K562 (cell line): Measurements from ENCODE around the gene STEAP3. TPM values are rescaled to one million over a fixed set of nuclear protein-coding genes. Genes with fewer than 3 reads are reported as not detected.

ENCODE experiments used
- ATAC-seq: fragments of 200-7000 bp; cut with Tn5 transposase; 3 replicates; pipeline ENCODE4 v1.9.1; 2020; ENCODE audit warnings: moderate library complexity
- BruUV-seq: library from RNA; stranded (reverse); fragments of 400-500 nt; replicated peaks from 2 replicates; lab custom pipeline; 2021; lab: Mats Ljungman, UMichigan
- CTCF ChIA-PET: fragments of 300-600 bp; formaldehyde crosslinking; extraction: SDS; loops from one replicate; lab custom pipeline; 2021; ENCODE audit warnings: low intra/inter-chr PET ratio; lab: Yijun Ruan, JAX
- POLR2A ChIA-PET: fragments of 300-600, 350-650 bp; sonication (Branson Sonifier 250); formaldehyde crosslinking; extraction: SDS; loops from one replicate; lab custom pipeline; 2021; ENCODE audit warnings: antibody characterized with exemption, inconsistent platforms; lab: Yijun Ruan, JAX
- DNase-seq, 4 experiments: peaks; one replicate each; pipeline versions ENCODE4 v3.0.0 to v3.0.0-alpha.2; 2011 to 2018; ENCODE audit warnings: low spot score in 3 of 4, mixed read lengths in 3 of 4; ENCODE audit errors: extremely low read depth in 1 of 4
- FAIRE-seq: peaks from 2 replicates; lab custom pipeline; 2011; peaks lifted over from hg19 to GRCh38; lab: Jason Lieb, UNC
- H2AFZ ChIP-seq: 2 replicates; pipeline ENCODE4 v1.6.0; 2011; ENCODE audit warnings: low read depth, low read length, control low read depth, inconsistent platforms
- H3K27ac ChIP-seq: fragments of 200-600 bp; 3 replicates; pipeline ENCODE4 v1.8.0; 2011; ENCODE audit warnings: low read depth, mild to moderate bottlenecking, control low read depth, inconsistent platforms, low read length, moderate library complexity, mixed read lengths; ENCODE audit errors: extremely low read depth
- H3K27me3 ChIP-seq, 2 experiments: fragments of 300-600 bp in 1 of 2; 2 replicates in 1 of 2; 3 replicates in 1 of 2; pipeline versions ENCODE4 v1.6.0 to v1.8.0; 2011; ENCODE audit warnings: inconsistent platforms in 2 of 2, low read length in 2 of 2, mild to moderate bottlenecking in 1 of 2, mixed read lengths in 1 of 2, moderate library complexity in 1 of 2; ENCODE audit not compliant: control insufficient read depth in 2 of 2, insufficient read depth in 2 of 2
- H3K36me3 ChIP-seq: fragments of 300-600 bp; 3 replicates; pipeline ENCODE4 v1.8.0; 2011; ENCODE audit warnings: mild to moderate bottlenecking, low read length, inconsistent platforms; ENCODE audit not compliant: control insufficient read depth, insufficient read depth
- H3K4me1 ChIP-seq, 2 experiments: fragments of 200-600 bp in 1 of 2; replicated peaks in 1 of 2; 2 replicates in 1 of 2; 3 replicates in 1 of 2; pipeline versions ENCODE4 v1.5.1 to v1.8.0; 2011; ENCODE audit warnings: inconsistent platforms in 2 of 2, low read length in 2 of 2, mild to moderate bottlenecking in 1 of 2, mixed read lengths in 1 of 2, moderate library complexity in 1 of 2; ENCODE audit not compliant: control insufficient read depth in 2 of 2, insufficient read depth in 2 of 2
- H3K4me2 ChIP-seq: 2 replicates; pipeline ENCODE4 v1.6.1; 2011; ENCODE audit warnings: low read length, control low read depth, inconsistent platforms, mixed read lengths; ENCODE audit not compliant: insufficient read depth
- H3K4me3 ChIP-seq: fragments of 200-600 bp; sonication (generic), shearing (Covaris generic); 2 replicates; pipeline ENCODE4 v1.5.1; 2016; ENCODE audit warnings: control low read depth, inconsistent platforms
- H3K79me2 ChIP-seq: fragments of 200-600 bp; 3 replicates; pipeline ENCODE4 v1.8.0; 2011; ENCODE audit warnings: low read length, inconsistent platforms; ENCODE audit not compliant: control insufficient read depth, insufficient read depth
- H3K9ac ChIP-seq, 2 experiments: 2 replicates each; pipeline versions ENCODE4 v1.6.0 to v1.6.1; 2011; ENCODE audit warnings: low read depth in 2 of 2, low read length in 2 of 2, control low read depth in 1 of 2, inconsistent platforms in 1 of 2, mild to moderate bottlenecking in 1 of 2, mixed read lengths in 1 of 2; ENCODE audit not compliant: insufficient read depth in 1 of 2
- H3K9me1 ChIP-seq: one replicate; pipeline ENCODE4 v1.6.0; 2011; ENCODE audit warnings: inconsistent platforms, mild to moderate bottlenecking, low read length, moderate library complexity; ENCODE audit not compliant: control insufficient read depth, insufficient read depth
- H3K9me3 ChIP-seq: replicated peaks from 2 replicates; pipeline ENCODE4 v1.5.1; 2011; ENCODE audit warnings: low read depth, low read length, inconsistent platforms; ENCODE audit not compliant: control insufficient read depth, insufficient read depth
- H4K20me1 ChIP-seq: replicated peaks from 2 replicates; pipeline ENCODE4 v1.6.1; 2011; ENCODE audit warnings: low read length, inconsistent platforms, mixed read lengths; ENCODE audit not compliant: control insufficient read depth, insufficient read depth
- CEBPG ChIP-seq, 3 experiments: fragments of 200-800 bp in 1 of 3; sonication (Bioruptor generic) in 1 of 3; sonication (generic) in 1 of 3; formaldehyde crosslinking in 1 of 3; IDR thresholded peaks in 2 of 3; conservative IDR thresholded peaks in 1 of 3; 2 replicates each; pipeline versions ENCODE4 v1.6.1 to v1.8.0; 2016 to 2022; ENCODE audit warnings: missing compliant biosample characterization in 2 of 3, missing genetic modification characterization in 2 of 3, mild to moderate bottlenecking in 1 of 3, missing genetic modification reagents in 1 of 3
- ERF ChIP-seq: fragments of 450-650 bp; formaldehyde crosslinking; IDR thresholded peaks from 2 replicates; pipeline ENCODE4 v1.4.0; 2020; ENCODE audit warnings: mild to moderate bottlenecking, mixed read lengths
- FOS ChIP-seq: IDR thresholded peaks from 3 replicates; pipeline ENCODE4 v1.6.1; 2011; ENCODE audit not compliant: insufficient read length; ENCODE audit errors: extremely low read depth
- FOXK2 ChIP-seq, 2 experiments: fragments of 450-650 bp; IDR thresholded peaks in 1 of 2; conservative IDR thresholded peaks in 1 of 2; 2 replicates each; pipeline ENCODE4 v1.6.1; 2016; ENCODE audit warnings: low read depth in 2 of 2, mild to moderate bottlenecking in 1 of 2
- MAFK ChIP-seq: IDR thresholded peaks from 2 replicates; pipeline ENCODE4 v1.6.1; 2011; ENCODE audit warnings: low read length, improper control_type of control experiment
- MYC ChIP-seq, 2 experiments: fragments of 250-450 bp in 1 of 2; sonication (Bioruptor Pico) in 1 of 2; IDR thresholded peaks; 2 replicates each; pipeline versions ENCODE4 v1.5.1 to v1.6.1; 2012 to 2021; ENCODE audit warnings: low read depth in 2 of 2, borderline replicate concordance in 1 of 2, improper control_type of control experiment in 1 of 2, low read length in 1 of 2, mild to moderate bottlenecking in 1 of 2, moderate library complexity in 1 of 2
- NFE2L1 ChIP-seq: fragments of 450-650 bp; IDR thresholded peaks from 2 replicates; pipeline ENCODE4 v1.6.1; 2016; ENCODE audit warnings: missing genetic modification characterization, low read depth, mild to moderate bottlenecking, missing compliant biosample characterization, moderate library complexity, borderline replicate concordance
- POLR2B ChIP-seq: fragments of 450-650 bp; IDR thresholded peaks from 2 replicates; pipeline ENCODE4 v1.6.1; 2018; ENCODE audit warnings: low read depth; ENCODE audit not compliant: partially characterized antibody
- PURB ChIP-seq: sonication (generic); formaldehyde crosslinking; IDR thresholded peaks from 2 replicates; pipeline ENCODE4 v1.9.0; 2021; ENCODE audit warnings: low read depth, mild to moderate bottlenecking, missing genetic modification reagents
- STAG1 ChIP-seq: sonication (generic); formaldehyde crosslinking; IDR thresholded peaks from 2 replicates; pipeline ENCODE4 v1.5.0; 2020; ENCODE audit warnings: missing genetic modification reagents, borderline replicate concordance
- TAF9B ChIP-seq: fragments of 450-650 bp; IDR thresholded peaks from 2 replicates; pipeline ENCODE4 v1.6.1; 2018; ENCODE audit warnings: mild to moderate bottlenecking; ENCODE audit not compliant: partially characterized antibody
- WGBS: fragments of 100-300 bp; shearing (Covaris generic); methylation state at CpG from one replicate; pipeline ENCODE4 v1.1.6; 2016; ENCODE audit warnings: low coverage, mixed read lengths; ENCODE audit not compliant: insufficient coverage; ENCODE audit errors: missing lambda C conversion rate; 5-methylcytosine and 5-hydroxymethylcytosine counted together
- in situ Hi-C: fragments of 300-500 bp; cut with MboI; formaldehyde crosslinking; loops from 4 replicates; pipeline ENCODE4 v1.15.0; 2018; ENCODE audit warnings: inconsistent platforms, mixed read lengths
- intact Hi-C: fragments of 100-400 bp; cut with micrococcal nuclease; formaldehyde crosslinking; loops from 2 replicates; pipeline ENCODE4 v1.14.2; 2022
- polyA plus RNA-seq, 8 experiments: library from polyadenylated mRNA; depleted of rRNA in 4 of 8; stranded (reverse) in 5 of 8; unstranded in 3 of 8; fragments of >200 nt; fragmentation: Nextera tagmentation in 2 of 8; fragmentation: Illumina TruSeq in 1 of 8; extraction: Ambion mirVana in 2 of 8; extraction: Trizol in 1 of 8; gene quantifications; 2 replicates each; pipeline versions ENCODE4 v1.2.1 to v1.2.3, GENCODE V29; 2011 to 2014; ENCODE audit warnings: inconsistent platforms in 1 of 8, missing spikeins in 1 of 8
- total RNA-seq, 7 experiments: library from RNA; depleted of rRNA in 6 of 7; stranded (reverse); fragments of >200 nt in 6 of 7; fragmentation: Illumina TruSeq in 2 of 7; extraction: Trizol in 2 of 7; gene quantifications; 2 replicates each; pipeline versions ENCODE4 v1.2.1 to v1.2.3, GENCODE V29; 2011 to 2021; ENCODE audit warnings: low replicate concordance in 1 of 7
- TF ChIP-seq, protein P1 (sequence below), 2 experiments: IDR thresholded peaks; 2 replicates each; pipeline ENCODE4 v1.6.1; 2011; ENCODE audit warnings: borderline replicate concordance in 1 of 2, control low read depth in 1 of 2, low read depth in 1 of 2, low read length in 1 of 2, mild to moderate bottlenecking in 1 of 2, mixed read lengths in 1 of 2, moderate library complexity in 1 of 2; ENCODE audit not compliant: insufficient read depth in 1 of 2, insufficient read length in 1 of 2, poor library complexity in 1 of 2, severe bottlenecking in 1 of 2; ENCODE audit errors: extremely low read depth in 1 of 2

Gene STEAP3
- total and polyA plus RNA-seq, 9 of the 15 experiments (the other 6 are each of a cell fraction or from before 2014, with no cell fraction given), result 1.8 to 31.6 (median 9.0) TPM

DNA sequence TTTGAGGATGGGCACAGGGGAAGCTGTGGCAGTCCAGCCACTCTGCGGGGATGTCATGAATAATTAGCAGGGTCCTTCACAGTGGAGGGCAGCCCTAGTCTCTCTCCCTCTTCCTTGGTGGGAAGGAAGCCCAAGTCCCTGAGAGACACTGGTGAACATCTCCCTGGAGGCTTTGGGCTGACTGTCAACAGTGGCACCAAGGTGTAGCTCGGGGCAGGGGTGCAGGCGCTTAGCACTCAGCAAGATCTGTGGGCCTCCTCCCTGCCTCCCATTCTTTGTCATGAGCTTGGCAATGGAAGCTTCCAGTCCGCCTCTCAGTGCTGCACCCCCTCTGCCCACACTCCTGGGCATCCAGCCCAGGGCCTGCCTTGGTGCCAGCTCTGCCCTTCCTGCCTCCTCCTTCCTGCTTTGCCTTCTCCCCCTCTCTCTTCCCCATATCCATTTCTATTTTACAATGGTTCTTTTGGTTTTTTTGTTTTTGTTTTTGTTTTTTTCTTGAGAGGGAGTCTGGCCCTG is 59.4 kb downstream of the STEAP3 start:
- Histone ChIP-seq H3K4me1 (no peaks in the 10 kb centered on the region; a peak in 2 of 5 replicates), H3K79me2 (no peaks in the 10 kb centered on the region), H3K36me3 (no peaks in the 10 kb centered on the region), H3K9me3 (no peaks in the 10 kb centered on the region), H3K27me3 (peaks cover 20 to 45% of the 10 kb centered on the region in 2 experiments; a peak in 4 of 5 replicates), H4K20me1 (no peaks in the 10 kb centered on the region), H3K27ac (no peak overlapping the region), H2AFZ (no peak overlapping the region), H3K4me3 (no peak overlapping the region), H3K9ac (no peak overlapping the region), H3K9me1 (no peaks in the 10 kb centered on the region), H3K4me2 (no peak overlapping the region)
- no peak for TF ChIP-seq FOXK2 (conservative IDR thresholded peaks at IDR 0.05 in 1 of 2, IDR thresholded peaks at IDR 0.05 in 1 of 2; ENCODE audit: low read depth in 2 of 2)
- TF ChIP-seq FOS, result no peak
- TF ChIP-seq POLR2B, result no peak
- TF ChIP-seq PURB (CRISPR knock-in tag), result no peak
- no peak for TF ChIP-seq CEBPG (CRISPR knock-in tag; IDR thresholded peaks at IDR 0.05)
- TF ChIP-seq CEBPG (tag; conservative IDR thresholded peaks at IDR 0.05 in 1 of 2, IDR thresholded peaks at IDR 0.05 in 1 of 2), result no peak
- no peak for TF ChIP-seq MAFK
- no peak for TF ChIP-seq NFE2L1 (tag)
- TF ChIP-seq MYC (IDR thresholded peaks at IDR 0.05; ENCODE audit: low read depth, low read length), result no peak
- TF ChIP-seq MYC (CRISPR knock-in tag; IDR thresholded peaks at IDR 0.05; ENCODE audit: borderline replicate concordance, low read depth), result no peak
- TF ChIP-seq STAG1, result no peak
- TF ChIP-seq, protein P1, sequence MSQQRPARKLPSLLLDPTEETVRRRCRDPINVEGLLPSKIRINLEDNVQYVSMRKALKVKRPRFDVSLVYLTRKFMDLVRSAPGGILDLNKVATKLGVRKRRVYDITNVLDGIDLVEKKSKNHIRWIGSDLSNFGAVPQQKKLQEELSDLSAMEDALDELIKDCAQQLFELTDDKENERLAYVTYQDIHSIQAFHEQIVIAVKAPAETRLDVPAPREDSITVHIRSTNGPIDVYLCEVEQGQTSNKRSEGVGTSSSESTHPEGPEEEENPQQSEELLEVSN (IDR thresholded peaks at IDR 0.05; ENCODE audit: borderline replicate concordance in 1 of 2, extremely low read depth in 1 of 2, insufficient read depth in 1 of 2, insufficient read length in 1 of 2, low read depth in 1 of 2, low read length in 1 of 2, poor library complexity in 1 of 2, severe bottlenecking in 1 of 2), result no peak
- no peak for TF ChIP-seq ERF
- TF ChIP-seq TAF9B, result no peak
- DNase-seq (no peak), ATAC-seq (no peak), FAIRE-seq (no peak)
- CTCF ChIA-PET, result no interaction called here
- no TSS peak for BruUV-seq
- WGBS, result 9% methylated on average over 3 of the region's 4 CpGs
- intact Hi-C loops, result no loop called here
- POLR2A ChIA-PET, result no interaction called here
- in situ Hi-C loops, result loop anchor here (25.0 kb wide), 2 partner anchors 271 to 396 kb away; no protein-coding TSS in a partner anchor
